Suprapubic skin (tissue), 4 donors: ENCODE results near the gene LMOD1. TPM values are rescaled to one million over a fixed set of nuclear protein-coding genes. Genes with fewer than 3 reads are reported as not detected.
"Not testable (repeated sequence)": the region's sequence is repeated elsewhere in the genome, so short reads cannot be mapped to it uniquely, and the experiment has no call there.

ENCODE experiments used
- DNase-seq, 2 donors: peaks; one replicate each; pipeline ENCODE4 v3.0.0-alpha.2; 2019; ENCODE audit warnings: low spot score in 2 of 2
- H3K27ac ChIP-seq: fragments of 200-600 bp; sonication (generic); one replicate; pipeline ENCODE4 v1.5.1; 2019
- H3K27me3 ChIP-seq: fragments of 200-600 bp; sonication (generic); one replicate; pipeline ENCODE4 v1.5.1; 2019
- H3K36me3 ChIP-seq: fragments of 200-600 bp; sonication (generic); one replicate; pipeline ENCODE4 v1.5.1; 2019
- H3K4me1 ChIP-seq: fragments of 200-600 bp; sonication (generic); one replicate; pipeline ENCODE4 v1.5.1; 2019
- H3K4me3 ChIP-seq: fragments of 200-600 bp; sonication (generic); one replicate; pipeline ENCODE4 v1.5.1; 2019; ENCODE audit warnings: mild to moderate bottlenecking
- H3K9me3 ChIP-seq: fragments of 200-600 bp; sonication (generic); one replicate; pipeline ENCODE4 v1.5.1; 2019
- CTCF ChIP-seq, 2 donors: fragments of 200-600 bp in 1 of 2; fragments of 450-650 bp in 1 of 2; sonication (generic) in 1 of 2; IDR thresholded peaks; one replicate each; pipeline ENCODE4 v1.5.1; 2016 to 2019; ENCODE audit warnings: antibody characterized with exemption in 2 of 2, mild to moderate bottlenecking in 1 of 2, moderate library complexity in 1 of 2
- EP300 ChIP-seq: sonication (generic); formaldehyde crosslinking; IDR thresholded peaks from one replicate; pipeline ENCODE4 v1.6.1; 2017; ENCODE audit warnings: antibody characterized with exemption
- POLR2A ChIP-seq, 2 donors: fragments of 450-650 bp; IDR thresholded peaks; one replicate each; pipeline ENCODE4 v1.6.1; 2017; ENCODE audit warnings: antibody characterized with exemption in 2 of 2, mild to moderate bottlenecking in 2 of 2, moderate library complexity in 2 of 2
- POLR2AphosphoS5 ChIP-seq, 3 donors: sonication (generic); formaldehyde crosslinking; IDR thresholded peaks; one replicate each; pipeline ENCODE4 v1.6.1; 2017; ENCODE audit warnings: antibody characterized with exemption in 3 of 3
- WGBS: methylation state at CpG from one replicate; pipeline ENCODE4 v1.1.5; 2018; 5-methylcytosine and 5-hydroxymethylcytosine counted together
- total RNA-seq, 4 donors: library from RNA; depleted of rRNA; stranded (reverse); fragments of >200 nt; gene quantifications; one replicate each; pipeline ENCODE4 v1.1.0, GENCODE V29; 2016

Gene LMOD1
- total RNA-seq, 4 donors from 2014 or later: 13.0 to 29.9 (median 18.1) TPM

- Histone ChIP-seq H3K4me1 (no peaks in the 10 kb centered on the region), H3K4me3 (no peak overlapping the region), H3K27ac (no peak overlapping the region), H3K36me3 (peaks cover 70% of the 10 kb centered on the region), H3K9me3 (no peaks in the 10 kb centered on the region), H3K27me3 (no peaks in the 10 kb centered on the region)
- no peak for TF ChIP-seq CTCF (IDR thresholded peaks at IDR 0.05)
- TF ChIP-seq POLR2A (IDR thresholded peaks at IDR 0.05): no peak
- TF ChIP-seq EP300: no peak
- TF ChIP-seq POLR2AphosphoS5 (IDR thresholded peaks at IDR 0.05): no peak
- DNase-seq: no peak
- WGBS: 91% methylated on average over 16 of the region's 16 CpGs
Measured at GRCh38 chr1:201968202-201968925, 22.0 kb upstream of the LMOD1 start.

DNA sequence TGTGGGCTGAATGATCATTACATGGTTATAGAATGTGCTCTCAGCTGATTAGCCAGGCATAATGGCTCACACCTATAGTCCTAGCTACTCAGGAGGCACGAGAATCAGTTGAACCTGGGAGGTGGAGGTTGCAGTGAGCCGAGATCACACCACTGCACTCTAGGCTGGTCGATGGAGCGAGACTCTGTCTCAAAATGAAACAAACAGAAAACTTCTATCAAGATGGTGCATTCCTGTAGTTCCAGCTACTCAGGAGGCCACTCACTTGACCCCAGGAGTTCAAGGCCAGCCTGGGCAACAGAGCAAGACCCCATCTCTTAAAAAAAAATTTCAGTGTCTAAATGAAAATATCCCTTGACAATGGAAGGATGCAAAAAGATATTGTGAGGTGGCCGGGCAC, 19.8 kb upstream of the LMOD1 start:
- peaks cover 92% of the 10 kb centered on the region for H3K36me3 ChIP-seq
- no peaks in the 10 kb centered on the region for H3K9me3 ChIP-seq
- H3K4me1 ChIP-seq: no peaks in the 10 kb centered on the region
- no peaks in the 10 kb centered on the region for H3K27me3 ChIP-seq
- no peak overlapping the region for H3K4me3 ChIP-seq
- TF ChIP-seq POLR2A (IDR thresholded peaks at IDR 0.05) (no peak), EP300 (no peak), POLR2AphosphoS5 (IDR thresholded peaks at IDR 0.05) (no peak), CTCF (IDR thresholded peaks at IDR 0.05) (no peak)
- H3K27ac ChIP-seq: no peak overlapping the region
- DNase-seq: no peak
- whole genome bisulfite sequencing: 96% methylated on average over 5 of the region's 5 CpGs

GRCh38 chr1:201964261-201964660, 17.9 kb upstream of the LMOD1 start:
- 86% methylated on average over 1 of the region's 1 CpG for WGBS
- Histone ChIP-seq H3K4me3 (no peak overlapping the region), H3K9me3 (no peaks in the 10 kb centered on the region), H3K27ac (no peak overlapping the region), H3K36me3 (peaks cover 93% of the 10 kb centered on the region), H3K4me1 (no peaks in the 10 kb centered on the region), H3K27me3 (no peaks in the 10 kb centered on the region)
- TF ChIP-seq EP300 (no peak), POLR2A (IDR thresholded peaks at IDR 0.05) (no peak), POLR2AphosphoS5 (IDR thresholded peaks at IDR 0.05) (no peak), CTCF (IDR thresholded peaks at IDR 0.05) (no peak)
- no peak for DNase-seq

DNA sequence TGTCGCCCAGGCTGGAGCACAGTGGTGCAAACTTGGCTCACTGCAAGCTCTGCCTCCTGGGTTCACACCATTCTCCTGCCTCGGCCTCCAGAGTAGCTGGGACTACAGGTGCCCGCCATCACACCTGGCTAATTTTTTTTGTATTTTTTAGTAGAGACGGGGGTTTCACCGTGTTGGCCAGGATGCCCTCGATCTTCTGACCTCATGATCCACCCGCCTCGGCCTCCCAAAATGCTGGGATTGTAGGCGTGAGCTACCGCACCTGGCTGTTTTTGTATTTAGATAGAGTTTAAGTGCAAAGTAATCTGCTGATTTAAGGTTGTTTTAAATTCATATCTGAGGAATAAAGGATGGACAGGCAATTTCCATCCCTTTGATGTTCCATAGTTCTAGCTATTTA, 16.0 kb upstream of the LMOD1 start:
- not testable (repeated sequence) for H3K4me3 ChIP-seq, DNase-seq, H3K27me3 ChIP-seq, H3K4me1 ChIP-seq, H3K9me3 ChIP-seq, H3K27ac ChIP-seq
- 94% methylated on average over 10 of the region's 10 CpGs for WGBS
- H3K36me3 ChIP-seq: peaks cover 94% of the 10 kb centered on the region

DNA sequence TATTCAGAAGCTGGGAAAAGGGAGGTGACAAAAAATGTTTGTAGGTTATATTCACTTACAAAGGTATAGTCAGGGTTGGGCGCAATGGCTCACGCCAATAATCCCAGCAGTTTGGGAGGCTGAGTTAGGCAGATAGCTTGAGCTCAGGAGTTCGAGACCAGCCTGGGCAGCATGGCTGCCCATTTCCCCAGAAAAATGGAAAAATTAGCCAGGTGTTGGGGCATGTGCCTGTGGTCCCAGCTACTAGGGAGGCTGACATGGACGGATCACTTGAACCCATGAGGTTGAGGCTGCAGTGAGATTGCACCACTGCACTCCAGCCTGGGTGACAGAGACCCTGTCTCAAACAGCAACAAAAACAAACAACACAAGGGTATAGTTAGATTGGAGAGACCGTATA, 12.0 kb upstream of the LMOD1 start:
- no peaks in the 10 kb centered on the region for H3K27me3 ChIP-seq
- peaks cover 22% of the 10 kb centered on the region for H3K4me1 ChIP-seq
- DNase-seq: no peak
- TF ChIP-seq EP300: no peak
- no peak for TF ChIP-seq POLR2AphosphoS5 (IDR thresholded peaks at IDR 0.05)
- peaks cover 59% of the 10 kb centered on the region for H3K36me3 ChIP-seq
- no peaks in the 10 kb centered on the region for H3K9me3 ChIP-seq
- WGBS: 93% methylated on average over 5 of the region's 5 CpGs
- H3K27ac ChIP-seq: no peak overlapping the region
- H3K4me3 ChIP-seq: no peak overlapping the region

GRCh38 chr1:201955729-201956143, 9.4 kb upstream of the LMOD1 start:
- H3K27me3 ChIP-seq: no peaks in the 10 kb centered on the region
- peaks cover 22% of the 10 kb centered on the region for H3K4me1 ChIP-seq
- H3K9me3 ChIP-seq: no peaks in the 10 kb centered on the region
- DNase-seq: no peak
- WGBS: under 1% methylated on average over 17 of the region's 17 CpGs
- peaks cover 32% of the 10 kb centered on the region for H3K36me3 ChIP-seq
- peak overlapping the region; percentile 88 for H3K27ac ChIP-seq
- H3K4me3 ChIP-seq: peak overlapping the region; percentile 95
- TF ChIP-seq EP300: no peak
